ENCODE measurements around the gene TMTC1. TPM values are rescaled to one million over a fixed set of nuclear protein-coding genes. Genes with fewer than 3 reads are reported as not detected.

Gene TMTC1
- total and polyA plus RNA-seq, 9 of the 15 experiments (the other 6 are each of a cell fraction or from before 2014, with no cell fraction given), result under 0.01 to 0.18 (median 0.06) TPM; not detected in 2

GRCh38 chr12:29616664-29617406, 166.9 kb downstream of the TMTC1 start:
- Histone ChIP-seq H3K9me1 (ENCODE audit: control insufficient read depth, insufficient read depth, low read length) (no peaks in the 10 kb centered on the region), H2AFZ (ENCODE audit: low read depth, low read length) (no peak overlapping the region), H3K9ac (ENCODE audit: insufficient read depth in 1 of 2, low read depth in 2 of 2, low read length in 2 of 2) (no peak overlapping the region), H3K27me3 (ENCODE audit: control insufficient read depth in 2 of 2, insufficient read depth in 2 of 2, low read length in 2 of 2) (no peaks in the 10 kb centered on the region), H3K4me2 (ENCODE audit: insufficient read depth, low read length) (no peak overlapping the region), H3K9me3 (replicated peaks; ENCODE audit: control insufficient read depth, insufficient read depth, low read depth, low read length) (no peaks in the 10 kb centered on the region), H3K27ac (ENCODE audit: extremely low read depth, low read depth, low read length) (no peak overlapping the region), H3K36me3 (ENCODE audit: control insufficient read depth, insufficient read depth, low read length) (no peaks in the 10 kb centered on the region), H3K4me1 (replicated peaks in 1 of 2; ENCODE audit: control insufficient read depth in 2 of 2, insufficient read depth in 2 of 2, low read length in 2 of 2) (no peaks in the 10 kb centered on the region), H3K4me3 (no peak overlapping the region), H3K79me2 (ENCODE audit: control insufficient read depth, insufficient read depth, low read length) (no peaks in the 10 kb centered on the region), H4K20me1 (replicated peaks; ENCODE audit: control insufficient read depth, insufficient read depth, low read length) (no peaks in the 10 kb centered on the region)
- ChIA-PET CTCF (ENCODE audit: low intra/inter-chr PET ratio) (no interaction called here), POLR2A (interaction anchor here (0.7 kb wide), 2 partner anchors 9 to 1750 kb away, joined by 3 read pairs; no protein-coding TSS in a partner anchor)
- in situ Hi-C loops (cut with MboI), result no loop called here
- no peak for ATAC-seq
- no TSS peak for BruUV-seq (replicated peaks)
- DNase-seq (ENCODE audit: extremely low read depth in 1 of 4, low spot score in 3 of 4), result no peak
- WGBS (ENCODE audit: insufficient coverage, low coverage, missing lambda C conversion rate), result 2% methylated on average over 6 of the region's 6 CpGs
- intact Hi-C loops (cut with micrococcal nuclease), result no loop called here
- no peak for FAIRE-seq
- no peak for TF ChIP-seq ZC3H11A (IDR thresholded peaks at IDR 0.05; ENCODE audit: low read depth, low read length)
- TF ChIP-seq PHB (CRISPR knock-in tag; IDR thresholded peaks at IDR 0.05), result no peak
- TF ChIP-seq SP1 (CRISPR knock-in tag; IDR thresholded peaks at IDR 0.05), result no peak
- TF ChIP-seq ATF4 (CRISPR knock-in tag; IDR thresholded peaks at IDR 0.05), result no peak
- TF ChIP-seq PTTG1 (tag; IDR thresholded peaks at IDR 0.05; ENCODE audit: low read depth), result no peak
- TF ChIP-seq AFF4 (CRISPR knock-in tag; IDR thresholded peaks at IDR 0.05), result no peak
- TF ChIP-seq ZNF134 (CRISPR knock-in tag; conservative IDR thresholded peaks at IDR 0.05), result no peak
- no peak for TF ChIP-seq MBD2 (IDR thresholded peaks at IDR 0.05; ENCODE audit: borderline replicate concordance, low read depth)
- TF ChIP-seq ZNF609 (CRISPR knock-in tag; IDR thresholded peaks at IDR 0.05; ENCODE audit: borderline replicate concordance), result no peak
- TF ChIP-seq ZBTB1 (CRISPR knock-in tag; IDR thresholded peaks at IDR 0.05; ENCODE audit: borderline replicate concordance, low read depth), result no peak
- no peak for TF ChIP-seq ZNF23 (CRISPR knock-in tag; IDR thresholded peaks at IDR 0.05)

Measured in K562 (cell line).